Measurements from ENCODE around the gene PRTN3.
"Not testable (repeated sequence)": the region's sequence is repeated elsewhere in the genome, so short reads cannot be mapped to it uniquely, and the experiment has no call there.

Gene PRTN3

DNA sequence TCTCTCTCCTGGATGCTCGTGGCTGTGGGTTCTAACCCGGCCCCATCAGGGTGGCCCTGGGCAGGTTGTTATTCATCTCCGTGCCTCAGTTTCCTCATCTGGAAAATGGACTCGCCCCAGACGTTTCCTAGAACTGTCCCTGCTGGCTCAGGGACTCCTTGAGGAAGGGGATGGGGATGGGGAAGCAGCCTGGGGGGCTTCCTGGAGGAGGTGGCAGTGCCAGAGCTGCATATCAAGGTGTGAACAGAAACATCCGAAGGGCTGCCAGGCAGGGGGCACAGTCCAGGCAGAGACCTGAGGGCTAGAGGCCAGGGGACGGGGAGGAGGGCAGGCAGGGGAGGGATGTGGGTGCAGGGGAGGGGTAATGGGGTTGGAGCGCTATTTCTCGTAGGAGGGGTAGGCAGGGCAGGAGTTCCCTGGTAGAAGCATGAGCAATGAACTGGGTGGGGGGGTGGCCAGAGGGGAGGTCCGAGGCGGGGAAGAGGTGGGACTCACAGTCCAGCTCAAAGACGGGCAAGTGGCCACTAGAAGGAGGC is 7.7 kb downstream of the PRTN3 start:
- DNase-seq: no peak

DNA sequence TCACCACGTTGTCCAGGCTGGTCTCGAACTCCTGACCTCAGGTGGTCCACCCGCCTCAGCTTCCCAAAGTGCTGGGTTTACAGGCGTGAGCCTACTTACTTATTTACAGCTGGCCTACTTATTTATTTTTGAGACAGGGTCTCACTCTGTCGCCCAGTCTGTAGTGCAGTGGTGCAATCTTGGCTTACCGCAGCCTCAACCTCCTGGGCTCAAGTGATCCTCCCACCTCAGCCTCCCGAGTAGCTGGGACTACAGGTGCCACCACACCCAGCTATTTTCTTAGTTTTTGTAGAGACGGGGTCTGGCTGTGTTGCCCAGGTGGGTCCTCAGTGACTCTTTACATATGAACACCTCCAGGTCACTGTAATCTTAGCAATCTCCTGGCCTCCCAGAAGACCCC is 8.4 kb downstream of the PRTN3 start:
- not testable (repeated sequence) for DNase-seq

DNA sequence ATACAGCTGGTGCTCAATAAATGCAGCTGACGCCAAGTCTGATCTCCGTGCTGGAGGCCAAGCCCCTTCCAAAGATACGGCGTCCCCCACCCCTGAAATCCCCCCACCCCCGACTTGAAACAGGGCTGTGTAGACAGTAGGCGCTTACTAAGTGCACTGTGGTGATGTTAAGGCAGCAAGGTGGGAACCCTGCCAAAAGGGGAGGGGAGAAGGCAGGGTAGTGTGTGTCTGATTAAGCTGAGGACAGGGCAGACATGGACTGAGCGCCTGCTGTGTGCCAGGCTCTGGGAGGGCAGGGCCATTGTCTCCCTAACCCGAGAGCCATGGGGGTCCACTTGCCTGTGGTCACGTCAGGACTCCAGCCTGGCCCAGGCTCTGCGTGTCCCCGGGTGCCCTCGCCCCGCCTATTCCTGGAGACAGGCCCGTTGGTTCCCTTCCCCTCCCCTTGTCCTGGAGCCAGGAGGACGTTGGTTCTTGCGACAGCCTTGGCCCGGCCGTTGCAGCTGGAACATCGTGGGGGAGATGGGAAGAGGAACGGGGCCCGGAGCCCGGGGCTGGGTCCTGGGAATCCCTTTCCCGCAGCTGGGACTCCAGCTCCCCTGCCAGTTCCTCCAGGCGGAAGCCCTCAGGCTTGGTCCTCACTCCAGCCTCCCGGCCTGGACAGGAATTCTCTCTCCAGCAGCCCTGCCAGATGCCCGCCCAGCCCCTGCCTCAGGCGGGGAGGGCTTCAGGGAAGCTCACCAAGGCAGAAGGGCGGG is 9.6 kb downstream of the PRTN3 start:
- no peak for DNase-seq

DNA sequence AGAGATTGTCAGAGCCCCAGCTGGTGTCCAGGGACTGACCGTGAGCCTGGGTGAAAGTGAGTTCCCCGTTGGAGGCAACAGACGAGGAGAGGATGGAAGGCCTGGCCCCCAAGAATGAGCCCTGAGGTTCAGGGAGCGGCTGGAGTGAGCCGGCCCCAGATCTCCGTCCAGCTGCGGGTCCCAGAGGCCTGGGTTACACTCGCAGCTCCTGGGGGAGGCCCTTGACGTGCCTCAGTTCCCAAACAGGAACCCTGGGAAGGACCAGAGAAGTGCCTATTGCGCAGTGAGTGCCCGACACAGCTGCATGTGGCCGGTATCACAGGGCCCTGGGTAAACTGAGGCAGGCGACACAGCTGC is 10.2 kb downstream of the PRTN3 start:
- DNase-seq: no peak

DNA sequence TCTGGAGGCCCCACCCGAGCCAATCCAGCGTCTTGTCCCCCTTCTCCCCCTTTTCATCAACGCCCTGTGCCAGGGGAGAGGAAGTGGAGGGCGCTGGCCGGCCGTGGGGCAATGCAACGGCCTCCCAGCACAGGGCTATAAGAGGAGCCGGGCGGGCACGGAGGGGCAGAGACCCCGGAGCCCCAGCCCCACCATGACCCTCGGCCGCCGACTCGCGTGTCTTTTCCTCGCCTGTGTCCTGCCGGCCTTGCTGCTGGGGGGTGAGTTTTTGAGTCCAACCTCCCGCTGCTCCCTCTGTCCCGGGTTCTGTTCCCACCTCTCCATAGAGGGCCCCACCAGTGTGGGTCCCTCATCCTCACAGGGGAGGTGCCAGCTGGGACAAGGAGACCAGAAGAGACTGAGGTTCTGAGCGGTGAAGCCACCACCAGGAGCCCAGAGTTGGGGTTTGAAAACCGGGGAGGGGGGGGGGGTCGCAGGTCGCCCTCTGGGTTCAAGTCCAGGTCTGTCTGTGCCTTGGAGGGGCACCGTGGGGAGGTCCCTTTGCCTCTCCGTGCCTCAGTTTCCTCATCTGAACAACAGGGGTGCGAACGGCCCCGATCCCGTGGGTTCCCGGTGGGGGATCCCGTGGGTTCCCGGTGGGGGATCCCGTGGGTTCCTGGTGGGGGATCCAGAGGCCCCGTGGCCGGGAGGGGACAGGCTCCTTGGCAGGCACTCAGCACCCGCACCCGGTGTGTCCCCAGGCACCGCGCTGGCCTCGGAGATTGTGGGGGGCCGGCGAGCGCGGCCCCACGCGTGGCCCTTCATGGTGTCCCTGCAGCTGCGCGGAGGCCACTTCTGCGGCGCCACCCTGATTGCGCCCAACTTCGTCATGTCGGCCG is 11.6 kb downstream of the PRTN3 start, which contains the start of gene ELANE:
ELANE (plus strand) TSS at position 168 of the 878 bp plus-strand sequence; CDS start at position 194, 26 bp downstream.
- DNase-seq: no peak

GRCh38 chr19:853014-853585 is 12.3 kb downstream of the PRTN3 start:
- DNase-seq: no peak

GRCh38 chr19:853614-854220 is 12.9 kb downstream of the PRTN3 start:
- DNase-seq: not testable (repeated sequence)

DNA sequence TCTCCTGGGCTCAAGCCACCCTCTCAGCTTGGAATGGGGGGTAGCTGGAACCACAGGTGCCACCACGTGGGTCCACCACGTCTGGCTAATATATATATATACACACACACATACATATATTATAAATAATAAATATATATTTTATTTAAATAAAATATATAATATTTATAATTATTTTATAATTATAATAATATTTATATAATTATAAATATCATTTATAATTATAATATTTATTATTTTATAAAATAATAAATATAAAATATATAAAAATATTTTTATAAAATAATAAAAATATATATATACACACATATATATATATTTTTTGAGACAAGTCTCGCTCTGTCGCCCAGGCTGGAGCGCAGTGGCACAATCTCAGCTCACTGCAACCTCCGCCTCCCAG is 13.8 kb downstream of the PRTN3 start:
- DNase-seq: no peak

DNA sequence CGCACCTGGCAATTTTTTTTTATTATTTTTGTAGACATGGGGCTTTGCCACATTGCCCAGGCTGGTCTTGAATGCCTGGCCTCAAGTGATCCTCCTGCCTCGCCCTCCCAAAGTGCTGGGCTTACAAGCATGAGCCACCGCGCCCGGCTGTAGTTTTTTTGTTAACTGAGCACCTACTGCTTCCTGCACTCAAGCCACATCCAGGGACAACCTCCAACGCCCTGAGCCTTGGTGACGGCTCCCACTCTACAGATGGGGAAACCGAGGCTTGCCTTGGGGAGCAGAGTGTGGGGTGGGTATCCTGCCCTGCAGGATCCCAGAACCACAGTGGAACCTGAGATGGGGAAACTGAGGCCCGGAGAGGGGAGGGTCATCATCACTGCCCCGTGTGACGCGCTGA is 14.3 kb downstream of the PRTN3 start:
- no peak for DNase-seq

DNA sequence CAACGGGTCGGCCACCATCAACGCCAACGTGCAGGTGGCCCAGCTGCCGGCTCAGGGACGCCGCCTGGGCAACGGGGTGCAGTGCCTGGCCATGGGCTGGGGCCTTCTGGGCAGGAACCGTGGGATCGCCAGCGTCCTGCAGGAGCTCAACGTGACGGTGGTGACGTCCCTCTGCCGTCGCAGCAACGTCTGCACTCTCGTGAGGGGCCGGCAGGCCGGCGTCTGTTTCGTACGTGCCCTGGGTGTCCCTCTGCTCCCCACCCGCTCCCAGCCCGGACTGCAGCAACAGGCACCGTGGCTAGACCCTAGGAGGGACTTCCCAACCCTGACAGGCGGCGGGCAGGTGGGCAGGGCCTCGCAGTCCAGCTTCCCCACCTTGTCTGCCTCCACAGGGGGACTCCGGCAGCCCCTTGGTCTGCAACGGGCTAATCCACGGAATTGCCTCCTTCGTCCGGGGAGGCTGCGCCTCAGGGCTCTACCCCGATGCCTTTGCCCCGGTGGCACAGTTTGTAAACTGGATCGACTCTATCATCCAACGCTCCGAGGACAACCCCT is 14.8 kb downstream of the PRTN3 start:
- no peak for DNase-seq

GRCh38 chr19:858284-858683 is 17.5 kb downstream of the PRTN3 start:
- no peak for DNase-seq

DNA sequence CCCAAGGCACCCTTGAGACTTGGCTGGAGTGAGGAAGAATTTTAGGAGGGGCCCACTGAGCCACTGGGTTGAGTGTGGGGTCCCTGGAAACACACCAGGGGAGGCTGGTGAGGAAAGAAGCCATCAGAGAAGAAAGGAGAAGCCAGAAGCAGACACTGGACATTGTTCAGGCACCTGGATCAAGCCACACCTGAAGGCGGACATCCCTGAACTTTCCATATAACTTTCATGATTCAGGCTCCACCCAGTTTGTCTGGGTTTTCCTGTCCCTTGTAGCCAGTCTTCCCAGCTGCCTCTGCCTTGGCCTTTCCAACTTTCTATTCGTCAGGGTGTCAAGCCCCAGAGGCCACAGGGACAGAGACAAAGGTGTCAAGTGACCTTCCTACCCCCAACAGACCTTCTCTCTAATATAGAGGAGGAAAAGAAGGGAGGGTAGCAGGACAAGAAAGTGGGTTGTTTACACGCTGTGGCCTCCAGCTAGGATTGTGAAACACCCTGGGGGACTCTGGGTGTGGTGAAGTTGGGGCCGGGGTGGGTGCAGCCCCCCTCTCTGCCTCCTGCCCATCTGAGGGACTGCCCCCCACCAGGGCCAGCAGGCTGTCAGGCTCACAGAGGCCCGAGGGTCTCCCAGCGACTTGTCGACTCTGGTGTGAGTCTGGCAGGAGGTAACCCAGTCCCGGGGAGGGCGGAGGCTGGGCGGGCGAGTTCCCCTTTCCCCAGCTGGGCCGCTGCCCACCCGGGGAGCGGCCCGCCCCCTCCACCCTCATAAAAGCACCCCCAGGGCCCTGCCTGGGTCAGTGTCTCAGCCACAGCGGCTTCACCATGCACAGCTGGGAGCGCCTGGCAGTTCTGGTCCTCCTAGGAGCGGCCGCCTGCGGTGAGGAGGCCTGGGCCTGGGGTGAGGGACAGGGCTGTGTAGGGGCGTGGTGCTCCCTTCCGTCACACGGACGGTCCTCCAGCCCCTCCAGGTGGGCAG is 18.4 kb downstream of the PRTN3 start, which contains the start of gene CFD:
CFD (plus strand) TSS at position 797 of the 976 bp plus-strand sequence; CDS start at position 823, 26 bp downstream.
- DNase-seq: no peak

DNA sequence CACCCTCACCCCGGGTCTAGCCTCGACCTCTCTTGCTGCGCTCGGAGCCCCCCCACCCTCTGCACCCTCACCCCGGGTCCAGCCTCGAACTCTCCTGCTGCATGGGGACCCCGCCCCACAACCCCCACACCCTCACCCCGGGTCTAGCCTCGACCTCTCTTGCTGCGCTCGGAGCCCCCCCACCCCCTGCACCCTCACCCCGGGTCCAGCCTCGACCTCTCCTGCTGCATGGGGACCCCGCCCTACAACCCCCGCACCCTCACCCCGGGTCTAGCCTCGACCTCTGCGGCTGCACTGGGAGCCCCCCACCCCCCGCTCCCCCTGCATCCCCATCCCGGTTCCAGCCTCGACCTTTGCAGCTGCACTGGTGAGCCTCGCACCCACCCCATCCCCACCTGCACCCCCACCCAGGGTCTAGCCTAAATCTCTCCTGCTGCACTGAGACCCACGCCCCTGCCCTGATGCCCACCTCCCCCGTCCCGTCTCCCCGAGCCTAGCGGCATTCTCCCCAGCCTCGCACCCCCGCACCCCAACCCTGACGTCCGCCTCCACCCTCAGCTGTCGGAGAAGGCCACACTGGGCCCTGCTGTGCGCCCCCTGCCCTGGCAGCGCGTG is 20.4 kb downstream of the PRTN3 start:
- DNase-seq: no peak

DNA sequence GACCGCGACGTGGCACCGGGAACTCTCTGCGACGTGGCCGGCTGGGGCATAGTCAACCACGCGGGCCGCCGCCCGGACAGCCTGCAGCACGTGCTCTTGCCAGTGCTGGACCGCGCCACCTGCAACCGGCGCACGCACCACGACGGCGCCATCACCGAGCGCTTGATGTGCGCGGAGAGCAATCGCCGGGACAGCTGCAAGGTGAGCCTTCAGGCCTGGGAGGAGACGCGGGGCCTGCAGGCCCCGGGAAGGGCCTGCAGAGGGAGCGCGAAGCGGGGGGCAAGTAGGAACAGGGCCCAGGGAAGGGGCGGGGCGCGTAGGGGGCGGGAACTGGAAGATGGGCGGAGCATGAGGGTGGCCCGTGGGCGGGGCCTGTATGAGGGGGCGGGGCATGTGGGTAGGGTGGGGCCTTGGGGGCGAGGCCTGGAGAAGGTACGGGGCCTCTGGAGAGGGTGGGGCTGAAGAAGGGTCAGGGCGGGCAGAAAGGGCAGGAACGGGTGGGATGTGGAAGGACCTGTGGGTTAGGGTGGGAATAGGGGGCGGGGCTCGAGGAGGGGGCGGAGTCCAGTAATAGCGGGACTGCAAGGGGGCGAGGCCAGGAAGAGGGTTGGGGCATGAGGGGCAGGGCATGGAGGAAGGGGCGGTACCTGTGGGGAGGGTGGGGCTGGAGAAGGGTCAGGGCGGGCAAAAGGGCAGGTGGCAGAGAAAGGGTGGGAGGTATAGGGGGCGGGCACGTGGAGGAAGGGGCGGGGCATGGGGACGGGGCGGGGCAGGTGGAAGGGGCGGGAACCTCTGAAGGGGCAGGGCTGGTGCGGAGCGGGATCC is 21.2 kb downstream of the PRTN3 start:
- DNase-seq: peak; percentile 41 to 78 (median 65)

- DNase-seq: peak; percentile 59 to 83 (median 73)
Measured at GRCh38 chr19:862581-863314, 21.9 kb downstream of the PRTN3 start.

DNA sequence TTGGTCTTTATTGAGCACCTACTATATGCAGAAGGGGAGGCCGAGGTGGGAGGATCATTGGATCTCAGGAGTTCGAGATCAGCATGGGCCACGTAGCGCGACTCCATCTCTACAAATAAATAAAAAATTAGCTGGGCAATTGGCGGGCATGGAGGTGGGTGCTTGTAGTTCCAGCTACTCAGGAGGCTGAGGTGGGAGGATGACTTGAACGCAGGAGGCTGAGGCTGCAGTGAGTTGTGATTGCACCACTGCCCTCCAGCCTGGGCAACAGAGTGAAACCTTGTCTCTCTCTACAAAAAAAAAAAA is 22.5 kb downstream of the PRTN3 start:
- no peak for DNase-seq

- no peak for DNase-seq
Measured at GRCh38 chr19:866769-867300, 26.0 kb downstream of the PRTN3 start.

DNA sequence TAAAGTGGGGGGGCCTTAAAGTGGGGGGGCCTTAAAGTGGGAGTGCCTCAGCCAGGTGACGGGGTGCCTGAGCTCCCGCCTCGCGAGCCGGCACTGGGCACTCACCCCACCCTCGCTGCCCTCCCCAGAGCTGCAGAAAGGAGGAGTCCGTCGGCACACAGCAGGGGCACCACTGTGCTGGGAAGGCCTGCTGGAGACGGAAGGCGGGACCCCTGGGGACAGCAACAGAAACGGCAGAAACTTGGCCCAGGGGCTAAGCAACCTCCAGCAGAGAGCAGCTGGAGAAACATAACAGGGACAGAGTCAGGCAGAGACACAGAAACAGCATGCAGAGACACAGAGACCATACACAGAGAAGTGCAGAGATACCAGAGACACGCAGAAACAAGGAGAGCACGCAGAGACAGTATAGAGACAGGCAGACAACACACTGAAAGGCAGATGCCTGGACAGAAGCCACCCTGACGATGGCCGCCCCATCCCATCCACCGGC is 26.5 kb downstream of the PRTN3 start:
- no peak for DNase-seq
